K562 (cell line): Measurements from ENCODE around the gene REEP6. TPM values are rescaled to one million over a fixed set of nuclear protein-coding genes. Genes with fewer than 3 reads are reported as not detected.
A peak's percentile ranks its signal among the peaks of the same experiment; 100 is the strongest.

Source experiments
- ATAC-seq: fragments of 200-7000 bp; cut with Tn5 transposase; 3 replicates; pipeline ENCODE4 v1.9.1; 2020; ENCODE audit warnings: moderate library complexity
- BruUV-seq: library from RNA; stranded (reverse); fragments of 400-500 nt; replicated peaks from 2 replicates; lab custom pipeline; 2021; lab: Mats Ljungman, UMichigan
- CTCF ChIA-PET: fragments of 300-600 bp; formaldehyde crosslinking; extraction: SDS; loops from one replicate; lab custom pipeline; 2021; ENCODE audit warnings: low intra/inter-chr PET ratio; lab: Yijun Ruan, JAX
- POLR2A ChIA-PET: fragments of 300-600, 350-650 bp; sonication (Branson Sonifier 250); formaldehyde crosslinking; extraction: SDS; loops from one replicate; lab custom pipeline; 2021; ENCODE audit warnings: antibody characterized with exemption, inconsistent platforms; lab: Yijun Ruan, JAX
- DNase-seq, 4 experiments: peaks; one replicate each; pipeline versions ENCODE4 v3.0.0 to v3.0.0-alpha.2; 2011 to 2018; ENCODE audit warnings: low spot score in 3 of 4, mixed read lengths in 3 of 4; ENCODE audit errors: extremely low read depth in 1 of 4
- FAIRE-seq: peaks from 2 replicates; lab custom pipeline; 2011; peaks lifted over from hg19 to GRCh38; lab: Jason Lieb, UNC
- H2AFZ ChIP-seq: 2 replicates; pipeline ENCODE4 v1.6.0; 2011; ENCODE audit warnings: low read depth, low read length, control low read depth, inconsistent platforms
- H3K27ac ChIP-seq: fragments of 200-600 bp; 3 replicates; pipeline ENCODE4 v1.8.0; 2011; ENCODE audit warnings: low read depth, mild to moderate bottlenecking, control low read depth, inconsistent platforms, low read length, moderate library complexity, mixed read lengths; ENCODE audit errors: extremely low read depth
- H3K27me3 ChIP-seq, 2 experiments: fragments of 300-600 bp in 1 of 2; 2 replicates in 1 of 2; 3 replicates in 1 of 2; pipeline versions ENCODE4 v1.6.0 to v1.8.0; 2011; ENCODE audit warnings: inconsistent platforms in 2 of 2, low read length in 2 of 2, mild to moderate bottlenecking in 1 of 2, mixed read lengths in 1 of 2, moderate library complexity in 1 of 2; ENCODE audit not compliant: control insufficient read depth in 2 of 2, insufficient read depth in 2 of 2
- H3K36me3 ChIP-seq: fragments of 300-600 bp; 3 replicates; pipeline ENCODE4 v1.8.0; 2011; ENCODE audit warnings: mild to moderate bottlenecking, low read length, inconsistent platforms; ENCODE audit not compliant: control insufficient read depth, insufficient read depth
- H3K4me1 ChIP-seq, 2 experiments: fragments of 200-600 bp in 1 of 2; replicated peaks in 1 of 2; 2 replicates in 1 of 2; 3 replicates in 1 of 2; pipeline versions ENCODE4 v1.5.1 to v1.8.0; 2011; ENCODE audit warnings: inconsistent platforms in 2 of 2, low read length in 2 of 2, mild to moderate bottlenecking in 1 of 2, mixed read lengths in 1 of 2, moderate library complexity in 1 of 2; ENCODE audit not compliant: control insufficient read depth in 2 of 2, insufficient read depth in 2 of 2
- H3K4me2 ChIP-seq: 2 replicates; pipeline ENCODE4 v1.6.1; 2011; ENCODE audit warnings: low read length, control low read depth, inconsistent platforms, mixed read lengths; ENCODE audit not compliant: insufficient read depth
- H3K4me3 ChIP-seq: fragments of 200-600 bp; sonication (generic), shearing (Covaris generic); 2 replicates; pipeline ENCODE4 v1.5.1; 2016; ENCODE audit warnings: control low read depth, inconsistent platforms
- H3K79me2 ChIP-seq: fragments of 200-600 bp; 3 replicates; pipeline ENCODE4 v1.8.0; 2011; ENCODE audit warnings: low read length, inconsistent platforms; ENCODE audit not compliant: control insufficient read depth, insufficient read depth
- H3K9ac ChIP-seq, 2 experiments: 2 replicates each; pipeline versions ENCODE4 v1.6.0 to v1.6.1; 2011; ENCODE audit warnings: low read depth in 2 of 2, low read length in 2 of 2, control low read depth in 1 of 2, inconsistent platforms in 1 of 2, mild to moderate bottlenecking in 1 of 2, mixed read lengths in 1 of 2; ENCODE audit not compliant: insufficient read depth in 1 of 2
- H3K9me1 ChIP-seq: one replicate; pipeline ENCODE4 v1.6.0; 2011; ENCODE audit warnings: inconsistent platforms, mild to moderate bottlenecking, low read length, moderate library complexity; ENCODE audit not compliant: control insufficient read depth, insufficient read depth
- H3K9me3 ChIP-seq: replicated peaks from 2 replicates; pipeline ENCODE4 v1.5.1; 2011; ENCODE audit warnings: low read depth, low read length, inconsistent platforms; ENCODE audit not compliant: control insufficient read depth, insufficient read depth
- H4K20me1 ChIP-seq: replicated peaks from 2 replicates; pipeline ENCODE4 v1.6.1; 2011; ENCODE audit warnings: low read length, inconsistent platforms, mixed read lengths; ENCODE audit not compliant: control insufficient read depth, insufficient read depth
- EZH2 ChIP-seq: IDR thresholded peaks from 2 replicates; pipeline ENCODE4 v1.6.1; 2012; ENCODE audit warnings: low read depth, mild to moderate bottlenecking, inconsistent platforms, low read length, borderline replicate concordance
- SIX5 ChIP-seq, 2 experiments: IDR thresholded peaks; 2 replicates each; pipeline ENCODE4 v1.6.1; 2011; ENCODE audit warnings: low read length in 2 of 2, borderline replicate concordance in 1 of 2, low read depth in 1 of 2, mild to moderate bottlenecking in 1 of 2, moderate library complexity in 1 of 2; ENCODE audit not compliant: insufficient read depth in 1 of 2
- SMAD1 ChIP-seq: fragments of 150-350 bp; IDR thresholded peaks from 2 replicates; pipeline ENCODE4 v1.6.1; 2014; ENCODE audit warnings: low read length, low read depth; ENCODE audit not compliant: partially characterized antibody
- SMARCA4 ChIP-seq: fragments of 450-650 bp; IDR thresholded peaks from 2 replicates; pipeline ENCODE4 v1.6.1; 2016
- SRSF7 ChIP-seq: fragments of 200-400 bp; formaldehyde crosslinking; optimal IDR thresholded peaks from 2 replicates; pipeline ENCODE3; 2017; ENCODE audit warnings: mild to moderate bottlenecking, low read depth, low read length
- ZNF3 ChIP-seq: fragments of 250-450 bp; sonication (Bioruptor Pico); IDR thresholded peaks from 2 replicates; pipeline ENCODE4 v1.5.0; 2021; ENCODE audit warnings: mild to moderate bottlenecking, moderate library complexity
- ZNF57 ChIP-seq: fragments of 450-650 bp; formaldehyde crosslinking; IDR thresholded peaks from 2 replicates; pipeline ENCODE4 v1.4.0; 2020; ENCODE audit warnings: mild to moderate bottlenecking, moderate library complexity
- WGBS: fragments of 100-300 bp; shearing (Covaris generic); methylation state at CpG from one replicate; pipeline ENCODE4 v1.1.6; 2016; ENCODE audit warnings: low coverage, mixed read lengths; ENCODE audit not compliant: insufficient coverage; ENCODE audit errors: missing lambda C conversion rate; 5-methylcytosine and 5-hydroxymethylcytosine counted together
- in situ Hi-C: fragments of 300-500 bp; cut with MboI; formaldehyde crosslinking; loops from 4 replicates; pipeline ENCODE4 v1.15.0; 2018; ENCODE audit warnings: inconsistent platforms, mixed read lengths
- intact Hi-C: fragments of 100-400 bp; cut with micrococcal nuclease; formaldehyde crosslinking; loops from 2 replicates; pipeline ENCODE4 v1.14.2; 2022
- polyA plus RNA-seq, 8 experiments: library from polyadenylated mRNA; depleted of rRNA in 4 of 8; stranded (reverse) in 5 of 8; unstranded in 3 of 8; fragments of >200 nt; fragmentation: Nextera tagmentation in 2 of 8; fragmentation: Illumina TruSeq in 1 of 8; extraction: Ambion mirVana in 2 of 8; extraction: Trizol in 1 of 8; gene quantifications; 2 replicates each; pipeline versions ENCODE4 v1.2.1 to v1.2.3, GENCODE V29; 2011 to 2014; ENCODE audit warnings: inconsistent platforms in 1 of 8, missing spikeins in 1 of 8
- total RNA-seq, 7 experiments: library from RNA; depleted of rRNA in 6 of 7; stranded (reverse); fragments of >200 nt in 6 of 7; fragmentation: Illumina TruSeq in 2 of 7; extraction: Trizol in 2 of 7; gene quantifications; 2 replicates each; pipeline versions ENCODE4 v1.2.1 to v1.2.3, GENCODE V29; 2011 to 2021; ENCODE audit warnings: low replicate concordance in 1 of 7
- TF ChIP-seq, protein P1 (sequence below): fragments of 200-600 bp; sonication (generic); IDR thresholded peaks from one replicate; pipeline ENCODE4 v1.6.1; 2012; ENCODE audit warnings: mild to moderate bottlenecking, low read depth, low read length, inconsistent platforms
- TF ChIP-seq, protein P2 (sequence below), 2 experiments: IDR thresholded peaks; 2 replicates each; pipeline ENCODE4 v1.6.1; 2012; ENCODE audit warnings: improper control_type of control experiment in 2 of 2, low read depth in 2 of 2, low read length in 2 of 2, borderline replicate concordance in 1 of 2

The REEP6 gene
- total and polyA plus RNA-seq, 9 of the 15 experiments (the other 6 are each of a cell fraction or from before 2014, with no cell fraction given): 1.2 to 64.2 (median 12.7) TPM

DNA sequence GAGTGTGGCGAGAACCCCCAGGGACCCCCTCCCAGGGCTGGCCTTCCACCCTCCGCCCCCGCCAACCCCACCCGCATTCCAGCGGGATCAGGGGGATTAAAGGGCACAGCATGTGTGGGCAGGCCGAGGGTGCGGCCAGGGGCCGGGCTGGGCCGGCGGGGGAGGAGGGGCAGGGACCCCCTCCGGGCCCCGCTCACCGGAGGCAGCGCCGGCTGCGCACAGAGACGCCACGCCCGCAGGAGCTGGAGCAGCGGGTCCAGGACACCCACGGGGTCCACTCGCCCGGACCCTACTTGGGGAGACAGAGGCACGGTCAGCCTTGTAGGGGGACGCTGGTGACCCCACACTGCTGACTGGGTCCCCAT is 19.4 kb downstream of the REEP6 start:
- CTCF ChIA-PET: no interaction called here
- Histone ChIP-seq H3K4me3 (no peak overlapping the region), H3K79me2 (peaks cover 11% of the 10 kb centered on the region; the same call in 2 of the 3 replicates), H3K36me3 (peaks cover 11% of the 10 kb centered on the region; the same call in 2 of the 3 replicates), H3K9me3 (no peaks in the 10 kb centered on the region), H2AFZ (no peak overlapping the region), H3K4me1 (peaks cover 12 to 70% of the 10 kb centered on the region in 2 experiments), H4K20me1 (no peaks in the 10 kb centered on the region), H3K27ac (no peak overlapping the region), H3K27me3 (no peaks in the 10 kb centered on the region), H3K9ac (peak overlapping the region in 1 of 2 experiments; percentile 61; a peak in 1 of 4 replicates), H3K4me2 (no peak overlapping the region), H3K9me1 (no peaks in the 10 kb centered on the region)
- DNase-seq: no peak
- ATAC-seq: no peak
- intact Hi-C loops: loop anchor here (5.0 kb wide), 1 partner anchor 53 kb away; no protein-coding TSS in a partner anchor
- POLR2A ChIA-PET: no interaction called here
- no peak for FAIRE-seq
- in situ Hi-C loops: no loop called here
- WGBS: 100% methylated on average over 3 of the region's 25 CpGs
- BruUV-seq: no TSS peak
- TF ChIP-seq SMAD1 (no peak), SMARCA4 (no peak), SRSF7 (no peak), ZNF3 (CRISPR knock-in tag) (no peak), ZNF57 (CRISPR knock-in tag) (no peak), SIX5 (IDR thresholded peaks at IDR 0.05; ENCODE audit: borderline replicate concordance in 1 of 2, insufficient read depth in 1 of 2, low read depth in 1 of 2, low read length in 2 of 2) (no peak), EZH2 (no peak)
- TF ChIP-seq, protein P1, sequence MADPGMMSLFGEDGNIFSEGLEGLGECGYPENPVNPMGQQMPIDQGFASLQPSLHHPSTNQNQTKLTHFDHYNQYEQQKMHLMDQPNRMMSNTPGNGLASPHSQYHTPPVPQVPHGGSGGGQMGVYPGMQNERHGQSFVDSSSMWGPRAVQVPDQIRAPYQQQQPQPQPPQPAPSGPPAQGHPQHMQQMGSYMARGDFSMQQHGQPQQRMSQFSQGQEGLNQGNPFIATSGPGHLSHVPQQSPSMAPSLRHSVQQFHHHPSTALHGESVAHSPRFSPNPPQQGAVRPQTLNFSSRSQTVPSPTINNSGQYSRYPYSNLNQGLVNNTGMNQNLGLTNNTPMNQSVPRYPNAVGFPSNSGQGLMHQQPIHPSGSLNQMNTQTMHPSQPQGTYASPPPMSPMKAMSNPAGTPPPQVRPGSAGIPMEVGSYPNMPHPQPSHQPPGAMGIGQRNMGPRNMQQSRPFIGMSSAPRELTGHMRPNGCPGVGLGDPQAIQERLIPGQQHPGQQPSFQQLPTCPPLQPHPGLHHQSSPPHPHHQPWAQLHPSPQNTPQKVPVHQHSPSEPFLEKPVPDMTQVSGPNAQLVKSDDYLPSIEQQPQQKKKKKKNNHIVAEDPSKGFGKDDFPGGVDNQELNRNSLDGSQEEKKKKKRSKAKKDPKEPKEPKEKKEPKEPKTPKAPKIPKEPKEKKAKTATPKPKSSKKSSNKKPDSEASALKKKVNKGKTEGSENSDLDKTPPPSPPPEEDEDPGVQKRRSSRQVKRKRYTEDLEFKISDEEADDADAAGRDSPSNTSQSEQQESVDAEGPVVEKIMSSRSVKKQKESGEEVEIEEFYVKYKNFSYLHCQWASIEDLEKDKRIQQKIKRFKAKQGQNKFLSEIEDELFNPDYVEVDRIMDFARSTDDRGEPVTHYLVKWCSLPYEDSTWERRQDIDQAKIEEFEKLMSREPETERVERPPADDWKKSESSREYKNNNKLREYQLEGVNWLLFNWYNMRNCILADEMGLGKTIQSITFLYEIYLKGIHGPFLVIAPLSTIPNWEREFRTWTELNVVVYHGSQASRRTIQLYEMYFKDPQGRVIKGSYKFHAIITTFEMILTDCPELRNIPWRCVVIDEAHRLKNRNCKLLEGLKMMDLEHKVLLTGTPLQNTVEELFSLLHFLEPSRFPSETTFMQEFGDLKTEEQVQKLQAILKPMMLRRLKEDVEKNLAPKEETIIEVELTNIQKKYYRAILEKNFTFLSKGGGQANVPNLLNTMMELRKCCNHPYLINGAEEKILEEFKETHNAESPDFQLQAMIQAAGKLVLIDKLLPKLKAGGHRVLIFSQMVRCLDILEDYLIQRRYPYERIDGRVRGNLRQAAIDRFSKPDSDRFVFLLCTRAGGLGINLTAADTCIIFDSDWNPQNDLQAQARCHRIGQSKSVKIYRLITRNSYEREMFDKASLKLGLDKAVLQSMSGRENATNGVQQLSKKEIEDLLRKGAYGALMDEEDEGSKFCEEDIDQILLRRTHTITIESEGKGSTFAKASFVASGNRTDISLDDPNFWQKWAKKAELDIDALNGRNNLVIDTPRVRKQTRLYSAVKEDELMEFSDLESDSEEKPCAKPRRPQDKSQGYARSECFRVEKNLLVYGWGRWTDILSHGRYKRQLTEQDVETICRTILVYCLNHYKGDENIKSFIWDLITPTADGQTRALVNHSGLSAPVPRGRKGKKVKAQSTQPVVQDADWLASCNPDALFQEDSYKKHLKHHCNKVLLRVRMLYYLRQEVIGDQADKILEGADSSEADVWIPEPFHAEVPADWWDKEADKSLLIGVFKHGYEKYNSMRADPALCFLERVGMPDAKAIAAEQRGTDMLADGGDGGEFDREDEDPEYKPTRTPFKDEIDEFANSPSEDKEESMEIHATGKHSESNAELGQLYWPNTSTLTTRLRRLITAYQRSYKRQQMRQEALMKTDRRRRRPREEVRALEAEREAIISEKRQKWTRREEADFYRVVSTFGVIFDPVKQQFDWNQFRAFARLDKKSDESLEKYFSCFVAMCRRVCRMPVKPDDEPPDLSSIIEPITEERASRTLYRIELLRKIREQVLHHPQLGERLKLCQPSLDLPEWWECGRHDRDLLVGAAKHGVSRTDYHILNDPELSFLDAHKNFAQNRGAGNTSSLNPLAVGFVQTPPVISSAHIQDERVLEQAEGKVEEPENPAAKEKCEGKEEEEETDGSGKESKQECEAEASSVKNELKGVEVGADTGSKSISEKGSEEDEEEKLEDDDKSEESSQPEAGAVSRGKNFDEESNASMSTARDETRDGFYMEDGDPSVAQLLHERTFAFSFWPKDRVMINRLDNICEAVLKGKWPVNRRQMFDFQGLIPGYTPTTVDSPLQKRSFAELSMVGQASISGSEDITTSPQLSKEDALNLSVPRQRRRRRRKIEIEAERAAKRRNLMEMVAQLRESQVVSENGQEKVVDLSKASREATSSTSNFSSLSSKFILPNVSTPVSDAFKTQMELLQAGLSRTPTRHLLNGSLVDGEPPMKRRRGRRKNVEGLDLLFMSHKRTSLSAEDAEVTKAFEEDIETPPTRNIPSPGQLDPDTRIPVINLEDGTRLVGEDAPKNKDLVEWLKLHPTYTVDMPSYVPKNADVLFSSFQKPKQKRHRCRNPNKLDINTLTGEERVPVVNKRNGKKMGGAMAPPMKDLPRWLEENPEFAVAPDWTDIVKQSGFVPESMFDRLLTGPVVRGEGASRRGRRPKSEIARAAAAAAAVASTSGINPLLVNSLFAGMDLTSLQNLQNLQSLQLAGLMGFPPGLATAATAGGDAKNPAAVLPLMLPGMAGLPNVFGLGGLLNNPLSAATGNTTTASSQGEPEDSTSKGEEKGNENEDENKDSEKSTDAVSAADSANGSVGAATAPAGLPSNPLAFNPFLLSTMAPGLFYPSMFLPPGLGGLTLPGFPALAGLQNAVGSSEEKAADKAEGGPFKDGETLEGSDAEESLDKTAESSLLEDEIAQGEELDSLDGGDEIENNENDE: no peak
- TF ChIP-seq, protein P2, sequence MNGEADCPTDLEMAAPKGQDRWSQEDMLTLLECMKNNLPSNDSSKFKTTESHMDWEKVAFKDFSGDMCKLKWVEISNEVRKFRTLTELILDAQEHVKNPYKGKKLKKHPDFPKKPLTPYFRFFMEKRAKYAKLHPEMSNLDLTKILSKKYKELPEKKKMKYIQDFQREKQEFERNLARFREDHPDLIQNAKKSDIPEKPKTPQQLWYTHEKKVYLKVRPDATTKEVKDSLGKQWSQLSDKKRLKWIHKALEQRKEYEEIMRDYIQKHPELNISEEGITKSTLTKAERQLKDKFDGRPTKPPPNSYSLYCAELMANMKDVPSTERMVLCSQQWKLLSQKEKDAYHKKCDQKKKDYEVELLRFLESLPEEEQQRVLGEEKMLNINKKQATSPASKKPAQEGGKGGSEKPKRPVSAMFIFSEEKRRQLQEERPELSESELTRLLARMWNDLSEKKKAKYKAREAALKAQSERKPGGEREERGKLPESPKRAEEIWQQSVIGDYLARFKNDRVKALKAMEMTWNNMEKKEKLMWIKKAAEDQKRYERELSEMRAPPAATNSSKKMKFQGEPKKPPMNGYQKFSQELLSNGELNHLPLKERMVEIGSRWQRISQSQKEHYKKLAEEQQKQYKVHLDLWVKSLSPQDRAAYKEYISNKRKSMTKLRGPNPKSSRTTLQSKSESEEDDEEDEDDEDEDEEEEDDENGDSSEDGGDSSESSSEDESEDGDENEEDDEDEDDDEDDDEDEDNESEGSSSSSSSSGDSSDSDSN (IDR thresholded peaks at IDR 0.05; ENCODE audit: borderline replicate concordance in 1 of 2, low read depth in 2 of 2, low read length in 2 of 2): no peak
